Esophagus muscularis mucosa (tissue), 4 donors: Measurements from ENCODE around the gene CNTNAP2.

Experiments used
- EP300 ChIP-seq: sonication (generic); formaldehyde crosslinking; IDR thresholded peaks from one replicate; pipeline ENCODE4 v1.6.1; 2017; ENCODE audit warnings: antibody characterized with exemption
- POLR2A ChIP-seq: fragments of 450-650 bp; IDR thresholded peaks from one replicate; pipeline ENCODE4 v1.6.1; 2017; ENCODE audit warnings: antibody characterized with exemption, moderate library complexity, mild to moderate bottlenecking, low read depth
- POLR2AphosphoS5 ChIP-seq, 2 donors: sonication (generic); formaldehyde crosslinking; IDR thresholded peaks; one replicate each; pipeline ENCODE4 v1.6.1; 2017; ENCODE audit warnings: antibody characterized with exemption in 2 of 2
- TF ChIP-seq, protein P1 (sequence below), 3 experiments: fragments of 200-600 bp in 2 of 3; fragments of 450-650 bp in 1 of 3; sonication (generic) in 2 of 3; IDR thresholded peaks; one replicate each; pipeline ENCODE4 v1.5.1; 2017 to 2019; ENCODE audit warnings: antibody characterized with exemption in 3 of 3, mild to moderate bottlenecking in 2 of 3, moderate library complexity in 1 of 3

DNA sequence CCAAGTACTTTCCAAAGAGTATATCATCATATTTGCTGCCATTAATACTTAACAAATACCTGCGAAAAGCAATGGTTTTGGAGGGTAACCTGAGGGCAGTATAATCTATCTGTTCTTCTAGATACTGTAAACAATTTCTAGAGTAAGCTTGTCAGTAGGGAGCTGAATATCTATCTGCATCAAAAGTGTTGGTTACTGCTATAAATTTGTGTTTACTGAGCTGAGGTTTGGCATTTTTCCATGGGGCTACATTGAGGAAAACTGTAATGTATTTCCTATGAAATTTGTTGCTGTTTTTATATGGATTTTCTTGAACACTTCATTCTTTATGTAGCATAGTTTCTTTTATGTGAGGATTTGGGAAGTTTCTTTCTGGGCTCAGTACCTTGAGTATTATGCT is 913.4 kb downstream of the CNTNAP2 start:
- TF ChIP-seq, protein P1, sequence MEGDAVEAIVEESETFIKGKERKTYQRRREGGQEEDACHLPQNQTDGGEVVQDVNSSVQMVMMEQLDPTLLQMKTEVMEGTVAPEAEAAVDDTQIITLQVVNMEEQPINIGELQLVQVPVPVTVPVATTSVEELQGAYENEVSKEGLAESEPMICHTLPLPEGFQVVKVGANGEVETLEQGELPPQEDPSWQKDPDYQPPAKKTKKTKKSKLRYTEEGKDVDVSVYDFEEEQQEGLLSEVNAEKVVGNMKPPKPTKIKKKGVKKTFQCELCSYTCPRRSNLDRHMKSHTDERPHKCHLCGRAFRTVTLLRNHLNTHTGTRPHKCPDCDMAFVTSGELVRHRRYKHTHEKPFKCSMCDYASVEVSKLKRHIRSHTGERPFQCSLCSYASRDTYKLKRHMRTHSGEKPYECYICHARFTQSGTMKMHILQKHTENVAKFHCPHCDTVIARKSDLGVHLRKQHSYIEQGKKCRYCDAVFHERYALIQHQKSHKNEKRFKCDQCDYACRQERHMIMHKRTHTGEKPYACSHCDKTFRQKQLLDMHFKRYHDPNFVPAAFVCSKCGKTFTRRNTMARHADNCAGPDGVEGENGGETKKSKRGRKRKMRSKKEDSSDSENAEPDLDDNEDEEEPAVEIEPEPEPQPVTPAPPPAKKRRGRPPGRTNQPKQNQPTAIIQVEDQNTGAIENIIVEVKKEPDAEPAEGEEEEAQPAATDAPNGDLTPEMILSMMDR (IDR thresholded peaks at IDR 0.05), result no peak
- TF ChIP-seq POLR2AphosphoS5 (IDR thresholded peaks at IDR 0.05) (no peak), POLR2A (no peak), EP300 (no peak)
